Smooth muscle cell of the brain vasculature (primary cell): ENCODE measurements around the gene GPX7.
"Not testable (repeated sequence)": the region's sequence is repeated elsewhere in the genome, so short reads cannot be mapped to it uniquely, and the experiment has no call there.

Source experiments
- DNase-seq: peaks from one replicate; pipeline ENCODE4 v3.0.0-alpha.2; 2012; ENCODE audit warnings: low read depth, low spot score

Gene GPX7

DNA sequence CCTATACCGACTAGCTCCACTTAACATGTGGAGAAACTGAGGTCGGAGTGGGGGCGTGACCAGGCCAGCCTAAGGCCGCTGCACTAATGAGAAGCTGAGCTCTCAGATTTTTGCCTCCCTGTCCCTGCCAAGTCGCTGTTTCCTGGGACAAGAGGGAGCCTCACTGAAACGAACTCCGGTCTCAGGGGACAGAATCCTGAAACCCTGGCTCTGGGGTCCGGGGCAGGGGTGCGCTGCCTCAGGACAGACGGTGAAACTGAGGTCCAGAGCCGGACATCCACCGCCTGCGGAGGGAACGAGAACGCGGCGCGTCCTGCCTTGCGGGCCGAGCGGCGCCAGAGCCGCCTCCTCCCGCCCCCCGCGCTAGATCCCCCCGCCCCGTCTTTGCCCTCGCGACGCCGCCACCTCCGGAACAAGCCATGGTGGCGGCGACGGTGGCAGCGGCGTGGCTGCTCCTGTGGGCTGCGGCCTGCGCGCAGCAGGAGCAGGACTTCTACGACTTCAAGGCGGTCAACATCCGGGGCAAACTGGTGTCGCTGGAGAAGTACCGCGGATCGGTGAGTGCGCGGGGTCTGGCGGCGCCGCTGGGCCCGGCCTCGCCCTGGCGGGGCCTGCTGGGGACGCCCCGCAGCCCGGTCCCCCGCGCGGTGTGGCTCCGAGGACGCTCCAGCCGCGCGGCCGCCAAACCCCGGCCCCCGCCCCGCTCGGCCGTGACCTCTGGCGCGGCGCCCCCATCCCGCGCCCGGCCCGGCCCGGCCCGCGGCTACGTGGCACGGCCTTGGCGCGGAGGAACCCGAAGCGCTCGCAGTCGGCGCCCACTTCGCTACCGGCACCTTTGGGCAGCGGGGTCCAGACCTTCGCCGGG lies at the start of gene GPX7:
GPX7 (plus strand) TSS at position 381 of the 865 bp plus-strand sequence; CDS start at position 420, 39 bp downstream.
- DNase-seq, result no peak

DNA sequence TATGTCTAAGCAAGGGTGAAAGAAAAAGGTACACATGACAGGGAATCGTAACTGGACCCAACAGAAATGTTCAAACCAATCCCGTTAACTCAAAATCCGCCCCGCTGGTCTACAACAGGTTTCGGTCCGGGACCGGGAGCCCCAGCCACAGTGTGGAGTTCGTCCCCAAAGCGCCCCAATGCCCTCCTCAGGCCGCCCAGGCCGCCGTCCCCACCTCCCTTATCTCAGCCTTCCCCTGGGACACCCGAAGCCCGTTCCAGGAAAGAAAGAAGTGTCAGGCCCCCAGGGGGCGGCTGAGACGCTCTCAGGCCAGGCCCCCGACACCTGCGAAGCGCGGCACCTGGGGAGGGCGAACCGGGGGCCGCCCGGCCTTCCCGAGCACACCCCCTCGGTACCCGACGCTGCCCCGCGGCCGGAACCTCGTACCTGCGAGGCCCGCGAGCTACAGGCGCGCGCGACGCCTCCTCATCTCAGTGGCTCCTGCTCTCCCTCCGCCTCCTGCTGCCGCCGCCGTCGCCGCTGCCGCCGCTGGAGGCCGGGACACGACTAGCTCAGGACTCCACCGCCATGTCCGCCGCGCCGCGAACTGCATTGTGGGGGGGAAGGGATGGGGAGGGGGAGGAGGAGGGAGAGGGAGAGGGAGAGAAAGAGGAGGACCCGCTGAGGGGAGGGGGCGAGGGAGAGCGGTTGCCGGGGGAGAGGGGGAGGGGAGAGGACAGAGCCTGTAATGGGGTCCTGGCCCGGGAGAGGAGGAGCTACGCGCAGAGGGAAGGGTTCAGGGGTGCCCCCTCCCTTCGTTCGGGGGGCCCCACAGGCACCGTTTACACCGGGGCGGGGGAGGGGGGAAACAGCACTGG lies 49.4 kb upstream of the GPX7 start, which contains the start of gene TUT4:
TUT4 (minus strand) TSS at position 588 of the 857 bp plus-strand sequence. CDS start 26,812 bp downstream, outside the sequence.
- DNase-seq, result peak; percentile 49

DNA sequence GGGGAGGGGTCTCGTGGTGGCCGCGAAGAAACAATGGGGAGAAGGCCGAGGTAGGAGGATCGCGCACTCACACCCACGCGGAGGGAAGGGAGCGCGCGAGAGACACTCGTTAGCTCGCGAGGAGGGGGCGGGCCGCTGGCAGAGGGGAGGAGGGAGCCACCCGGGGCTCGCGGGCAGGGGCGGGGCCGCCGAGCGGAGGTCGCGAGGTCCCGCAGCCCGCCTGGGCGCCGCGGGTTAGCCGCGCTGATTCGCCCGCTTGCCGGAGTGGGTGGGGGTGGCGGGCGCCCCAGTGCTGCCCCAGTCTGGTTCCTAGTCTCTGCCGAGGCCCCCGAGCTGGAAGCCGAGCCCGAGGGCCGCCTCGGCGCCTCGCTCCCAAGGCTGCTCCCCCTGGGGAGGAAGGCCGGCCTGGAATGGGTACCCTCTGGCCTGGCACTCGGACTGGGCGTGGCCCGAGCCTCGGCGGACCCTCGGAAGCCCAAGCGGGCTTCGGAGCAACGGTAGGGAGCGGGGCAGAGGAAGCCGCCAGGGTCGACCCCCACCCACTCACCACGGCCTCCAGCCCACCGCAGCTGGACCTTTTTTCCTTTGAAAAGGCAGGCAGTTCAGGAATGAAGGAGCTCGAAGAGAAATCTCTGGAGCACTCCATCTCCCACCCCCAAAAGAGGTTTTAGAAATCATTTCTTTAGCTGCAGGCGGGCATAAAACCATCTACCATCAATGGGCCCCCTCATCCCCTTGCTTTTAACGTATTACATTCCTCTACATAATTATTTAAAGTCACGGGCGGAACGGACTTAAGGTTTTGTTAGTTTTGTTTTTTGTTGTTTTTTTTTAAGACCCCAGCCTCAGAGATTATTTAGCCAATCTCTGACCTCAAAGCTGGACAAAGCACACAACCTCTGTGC lies 48.6 kb upstream of the GPX7 start:
- peak; percentile 58 for DNase-seq

DNA sequence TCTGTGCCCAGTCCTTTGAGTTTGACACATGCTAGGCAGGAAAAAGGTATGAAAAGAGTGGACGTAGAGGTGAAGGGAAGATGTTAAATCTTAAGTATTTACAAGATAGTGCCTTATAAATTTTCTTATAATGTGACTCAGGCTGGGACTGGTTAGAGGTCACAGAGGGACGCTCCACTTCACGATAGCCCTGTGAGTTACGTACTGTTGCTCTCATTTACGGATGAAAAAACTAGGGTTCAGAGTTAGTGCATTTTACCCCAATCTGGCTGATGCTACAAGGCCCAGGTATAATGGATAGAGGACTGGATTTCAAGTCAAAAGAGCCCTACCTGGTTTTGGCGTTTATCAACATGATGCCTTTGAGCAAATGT lies 47.9 kb upstream of the GPX7 start:
- no peak for DNase-seq

DNA sequence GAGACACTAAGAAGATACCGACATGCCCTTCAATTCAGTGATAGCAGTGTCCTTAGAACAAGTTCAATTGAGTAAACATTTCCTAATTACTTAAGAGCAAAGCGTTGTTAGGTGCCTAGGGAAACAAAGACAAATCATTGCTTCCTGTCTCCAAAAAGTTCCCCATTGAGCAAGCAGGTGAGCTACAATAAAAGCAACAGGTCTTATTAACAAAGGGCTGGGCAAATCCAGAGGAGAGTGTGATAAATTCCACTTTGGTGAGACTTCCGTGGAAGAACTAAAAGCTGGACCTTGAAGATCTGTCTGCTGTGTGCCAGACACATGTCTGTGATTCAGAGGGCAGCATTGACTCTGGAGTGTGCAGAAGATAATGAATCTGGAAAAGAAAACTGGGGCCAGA lies 47.4 kb upstream of the GPX7 start:
- no peak for DNase-seq

DNA sequence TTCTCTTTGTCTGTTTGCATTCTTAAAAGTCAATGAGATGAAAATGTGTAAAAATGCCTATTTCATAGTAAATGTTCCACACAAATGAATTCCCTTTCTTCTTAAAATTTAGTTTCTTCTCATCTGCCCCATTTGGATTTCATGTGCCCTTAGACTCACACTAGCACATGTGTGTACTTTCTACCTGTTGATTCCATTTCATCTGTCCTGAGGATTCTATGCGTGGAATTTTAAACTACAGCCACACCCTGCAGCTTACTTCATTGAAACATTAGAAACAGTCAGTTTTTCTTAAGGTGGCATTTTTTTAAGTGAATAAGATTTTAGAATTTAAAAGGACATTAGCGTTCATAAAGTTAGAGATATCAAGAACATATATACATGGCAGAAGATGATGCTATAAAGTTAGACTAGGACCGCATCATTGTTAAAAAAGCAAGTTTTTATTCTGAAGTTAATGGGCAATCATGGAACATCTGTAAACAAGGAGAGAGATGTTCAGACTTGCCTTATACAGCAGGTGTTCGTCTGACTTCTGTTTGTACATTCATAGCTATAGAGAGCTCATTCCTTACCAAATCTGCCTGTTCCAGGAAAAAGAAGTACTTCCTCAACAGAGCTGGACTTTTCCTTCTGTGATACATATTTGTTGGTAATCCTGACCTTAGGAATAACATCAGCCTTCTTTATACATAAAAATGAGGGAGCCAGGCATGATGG lies 45.4 kb upstream of the GPX7 start:
- no peak for DNase-seq

DNA sequence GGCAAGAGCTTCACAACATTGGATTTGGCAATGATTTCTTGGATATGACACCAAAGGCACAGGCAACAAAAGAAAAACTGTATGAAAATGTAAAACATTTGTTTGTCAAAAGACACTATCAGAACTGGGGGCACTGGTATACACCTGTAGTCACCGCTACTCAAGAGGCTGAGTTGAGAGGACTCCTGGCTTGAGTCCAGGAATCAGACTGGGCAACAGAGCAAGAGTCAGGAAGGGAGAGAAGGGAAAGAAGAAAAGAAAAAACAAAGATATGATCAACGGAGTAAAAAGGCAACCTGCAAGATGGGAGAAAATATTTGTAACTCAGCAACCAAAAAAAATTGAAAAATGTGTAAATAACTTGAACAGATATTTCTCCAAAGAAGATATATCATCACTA lies 43.2 kb upstream of the GPX7 start:
- DNase-seq, result no peak

DNA sequence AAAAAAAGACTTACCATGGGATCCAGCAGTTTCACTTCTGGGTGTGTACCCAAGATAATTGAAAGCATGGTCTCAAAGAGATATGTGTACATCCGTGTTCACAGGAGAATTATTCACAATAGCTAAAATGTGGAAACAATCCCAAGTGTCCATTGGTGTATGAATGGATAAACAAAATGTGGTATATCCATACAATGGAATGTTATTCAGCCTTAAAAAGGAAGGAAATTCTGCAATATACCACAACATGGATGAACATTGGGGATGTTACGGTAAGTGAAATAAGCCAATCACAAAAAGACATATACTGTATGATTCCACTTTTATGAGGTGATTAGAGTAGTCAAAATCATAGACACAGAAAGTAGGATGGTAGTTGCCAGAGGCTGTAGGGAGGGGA lies 42.3 kb upstream of the GPX7 start:
- DNase-seq, result no peak

DNA sequence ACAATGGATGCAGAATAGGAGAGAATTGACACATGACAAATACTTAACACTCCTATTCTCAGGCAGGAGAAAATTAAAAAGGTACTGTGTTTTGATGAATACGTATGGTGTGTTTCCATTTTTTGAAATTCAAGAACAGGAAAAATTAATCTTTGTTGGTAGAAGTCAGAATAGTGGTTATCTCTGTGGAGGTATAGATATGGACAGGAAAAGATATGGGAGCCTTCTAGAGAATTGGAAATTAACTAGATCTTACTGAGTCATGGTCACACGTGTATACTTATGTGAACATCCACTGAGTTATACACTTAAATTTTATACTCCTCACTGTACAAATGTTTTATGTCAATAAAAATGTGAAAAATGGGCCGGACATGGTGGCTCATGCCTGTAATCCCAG lies 39.4 kb upstream of the GPX7 start:
- DNase-seq, result no peak

DNA sequence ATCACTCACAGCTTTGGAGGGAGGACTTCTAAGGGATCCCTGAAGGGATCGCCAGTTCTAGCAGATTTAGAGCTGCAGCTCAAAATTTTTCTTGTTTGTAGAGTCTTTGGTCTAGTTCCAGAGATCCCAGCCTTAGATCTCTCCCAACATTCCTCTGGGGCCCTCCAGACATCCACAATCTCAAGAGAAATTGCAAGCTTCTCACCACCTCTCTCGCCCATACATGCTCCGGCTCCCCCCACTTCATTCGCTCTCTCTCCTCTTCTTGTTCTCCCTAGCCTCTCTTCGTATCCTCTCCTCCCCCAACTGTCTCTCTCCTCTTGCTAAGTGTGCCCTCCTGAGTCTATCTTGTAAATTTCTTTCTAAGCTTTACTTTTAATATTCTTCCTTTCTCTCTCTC lies 34.2 kb upstream of the GPX7 start:
- DNase-seq, result no peak

DNA sequence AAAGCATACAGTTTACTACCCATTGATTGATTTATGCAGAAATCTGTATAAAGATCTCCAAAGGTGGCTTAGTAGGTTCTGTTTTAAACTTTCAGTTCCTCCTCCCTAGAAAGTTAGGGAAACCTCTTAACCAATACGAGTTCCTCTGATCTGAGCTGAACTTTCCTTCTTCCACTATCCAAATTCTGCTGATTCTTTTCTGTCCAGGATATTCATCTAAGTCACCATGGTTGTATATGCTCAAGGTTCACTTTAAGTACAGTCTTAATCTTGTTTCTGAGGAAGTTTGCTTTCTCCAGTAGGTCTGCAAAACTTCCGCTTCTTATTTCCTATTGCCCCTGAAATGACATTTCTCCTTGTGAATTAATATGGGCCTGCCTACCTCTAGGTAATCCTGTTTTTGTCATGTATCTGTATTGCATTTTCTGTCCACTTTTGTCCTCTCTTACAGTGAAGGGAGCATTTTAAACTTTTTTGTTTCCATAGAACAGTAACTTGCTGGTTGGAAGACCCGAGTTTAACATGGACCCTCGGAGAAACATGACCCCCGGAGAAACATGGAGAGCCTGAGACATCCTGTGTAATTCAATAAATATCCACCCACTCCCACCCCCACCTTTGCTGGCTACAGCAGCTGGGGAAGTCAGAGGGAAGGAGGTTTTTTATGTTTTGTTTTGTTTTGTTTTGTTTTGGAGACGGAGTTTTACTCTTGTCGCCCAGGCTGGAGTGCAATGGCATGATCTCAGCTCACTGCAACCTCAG lies 32.5 kb upstream of the GPX7 start:
- DNase-seq, result no peak

DNA sequence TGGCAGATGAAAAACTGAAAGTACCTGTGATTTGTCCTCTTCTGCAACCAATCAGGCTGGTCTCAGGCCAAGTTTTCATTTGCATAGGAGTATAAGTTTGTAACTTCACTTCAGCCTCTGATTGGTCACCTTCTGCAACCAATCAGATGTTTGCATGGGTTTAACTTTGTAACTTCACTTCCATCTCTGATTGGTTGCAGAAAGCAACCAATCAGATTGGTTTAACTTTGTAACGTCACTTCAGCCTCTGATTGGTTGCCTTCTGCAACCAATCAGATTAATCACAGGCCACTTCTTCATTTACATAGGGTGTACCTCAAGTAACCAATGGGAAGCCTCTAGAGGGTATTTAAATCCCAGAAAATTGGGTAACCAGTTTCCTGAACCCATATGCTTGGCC lies 30.4 kb upstream of the GPX7 start:
- no peak for DNase-seq

DNA sequence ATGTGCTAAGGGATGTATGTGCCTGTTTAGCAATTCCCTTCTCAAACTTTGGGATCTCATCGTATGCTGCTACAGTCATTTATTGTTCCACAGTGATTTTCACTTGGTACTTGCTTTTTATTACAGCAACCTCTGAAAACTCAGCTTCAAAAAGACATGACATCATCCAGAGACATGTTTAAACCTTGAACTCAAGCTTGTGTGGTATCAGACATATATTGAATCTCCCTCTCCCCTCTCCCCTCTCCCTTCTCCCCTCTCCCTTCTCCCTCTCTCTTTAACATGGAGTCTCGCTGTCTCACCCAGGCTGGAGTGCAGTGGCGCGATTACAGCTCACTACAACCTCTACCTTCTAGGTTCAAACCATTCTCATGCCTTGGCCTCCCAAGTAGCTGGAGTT lies 29.8 kb upstream of the GPX7 start:
- DNase-seq, result no peak

DNA sequence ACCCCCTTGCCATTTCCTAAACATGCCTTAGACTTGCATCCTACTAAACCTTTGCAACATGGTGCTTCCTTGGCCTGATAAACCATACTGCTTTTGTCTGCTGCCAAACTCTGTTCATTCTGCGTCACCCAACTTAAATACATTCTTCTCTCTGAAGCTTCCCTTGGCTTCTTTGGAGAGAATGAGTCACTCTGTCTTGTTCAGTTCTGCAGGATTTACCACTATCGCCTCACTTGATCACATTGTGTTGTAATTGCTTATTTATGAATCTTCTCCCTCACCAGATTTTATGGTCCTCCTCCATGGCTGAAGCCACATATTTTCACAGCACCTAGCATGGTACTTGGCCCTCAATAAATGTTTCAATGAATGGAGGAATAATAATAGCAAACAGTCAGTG lies 27.6 kb upstream of the GPX7 start:
- DNase-seq, result no peak

DNA sequence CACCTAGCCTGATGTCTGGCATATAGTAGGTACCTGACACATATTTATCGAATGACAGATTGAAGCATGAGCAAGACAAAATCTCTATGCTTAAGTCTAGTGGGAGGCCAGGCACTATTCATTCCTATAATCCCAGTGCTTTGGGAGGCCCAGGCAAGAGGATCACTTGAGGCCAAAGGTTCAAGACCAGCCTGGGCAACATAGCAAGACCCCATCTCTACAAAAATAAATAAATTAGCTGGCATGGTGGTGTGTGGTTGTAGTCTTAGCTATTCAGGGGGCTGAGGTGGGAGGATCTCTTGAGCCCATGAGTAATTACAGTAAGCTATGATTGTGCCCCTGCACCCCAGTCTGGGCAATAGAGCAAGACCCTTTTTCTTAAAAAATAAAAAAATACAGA lies 26.1 kb upstream of the GPX7 start:
- no peak for DNase-seq

DNA sequence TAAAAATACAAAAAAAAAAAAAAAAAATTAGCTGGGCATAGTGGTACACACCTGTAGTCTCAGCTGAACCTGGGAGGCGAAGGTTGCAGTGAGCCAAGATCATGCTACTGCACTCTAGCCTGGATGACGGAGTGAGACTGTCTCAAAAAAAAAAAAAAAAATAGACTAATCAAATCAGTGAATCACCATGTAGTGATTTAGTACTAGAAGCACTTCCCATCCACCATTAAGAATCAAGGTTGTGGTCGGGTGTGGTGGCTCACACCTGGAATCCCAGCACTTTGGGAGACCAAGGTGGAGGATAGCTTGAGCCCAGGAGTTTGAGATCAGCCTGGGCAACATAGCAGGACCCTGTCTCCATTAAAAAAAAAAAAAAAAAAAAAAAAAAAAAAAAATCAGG lies 24.1 kb upstream of the GPX7 start:
- DNase-seq, result not testable (repeated sequence)

DNA sequence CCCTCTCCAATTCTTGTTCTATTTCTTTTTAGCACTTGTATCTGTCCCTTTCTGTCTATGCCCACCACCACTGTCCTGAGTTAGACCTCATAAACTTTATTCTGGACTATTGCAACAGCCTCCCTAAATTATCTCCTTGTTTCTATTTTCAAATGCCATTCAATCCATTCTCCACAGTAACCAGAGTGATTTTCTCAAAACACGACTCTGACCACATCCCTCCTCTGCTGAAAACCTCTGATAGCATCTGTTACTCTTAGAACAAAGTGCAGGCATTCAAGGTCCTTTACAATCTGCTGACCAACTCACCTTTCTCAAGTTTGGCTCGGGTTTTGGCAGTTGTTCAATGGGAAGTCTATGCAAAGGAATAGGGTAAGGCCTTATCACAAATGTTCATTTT lies 22.8 kb upstream of the GPX7 start:
- no peak for DNase-seq

DNA sequence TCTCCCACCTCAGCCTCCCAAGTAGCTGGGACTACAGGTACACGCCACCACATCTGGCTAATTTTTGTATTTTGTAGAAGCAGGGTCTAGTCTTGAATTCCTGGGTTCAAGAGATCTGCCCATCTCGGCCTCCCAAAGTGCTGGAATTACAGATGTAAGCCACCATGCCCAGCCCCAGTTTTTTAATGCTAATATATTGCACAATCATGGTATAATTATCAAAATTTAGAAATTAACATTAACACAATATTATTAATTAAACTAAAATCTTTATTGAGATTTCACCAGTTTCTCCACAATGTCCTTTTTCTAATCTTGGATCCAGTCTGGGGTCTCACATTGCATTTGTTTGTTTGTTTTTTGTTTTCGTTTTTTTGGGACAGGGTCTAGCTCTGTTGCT lies 21.9 kb upstream of the GPX7 start:
- DNase-seq, result no peak

DNA sequence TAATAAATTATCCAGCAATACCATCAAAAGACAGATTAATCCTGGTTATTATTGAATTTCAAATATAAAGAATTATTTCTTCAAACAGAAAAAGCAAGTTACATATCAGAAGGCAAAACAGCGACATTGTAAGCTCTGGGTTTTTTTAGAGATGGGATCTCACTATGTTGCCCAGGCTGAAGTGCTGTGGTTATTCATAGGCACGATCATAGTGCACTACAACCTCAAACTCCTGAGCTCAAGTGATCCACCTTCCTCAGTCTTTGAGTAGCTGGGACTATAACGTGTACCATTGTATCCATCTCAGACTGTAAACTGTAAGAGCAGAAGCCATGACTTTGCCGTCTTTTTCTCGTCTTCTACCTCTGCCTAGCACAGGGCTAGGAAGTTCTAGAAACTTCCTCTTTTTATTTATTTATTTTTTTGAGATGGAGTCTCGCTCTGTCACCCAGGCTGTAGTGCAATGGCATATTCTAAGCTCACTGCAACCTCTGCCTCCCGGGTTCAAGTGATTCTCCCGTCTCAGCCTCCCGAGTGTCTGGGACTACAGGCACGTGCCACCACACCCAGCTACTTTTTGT lies 20.0 kb upstream of the GPX7 start:
- DNase-seq, result no peak

DNA sequence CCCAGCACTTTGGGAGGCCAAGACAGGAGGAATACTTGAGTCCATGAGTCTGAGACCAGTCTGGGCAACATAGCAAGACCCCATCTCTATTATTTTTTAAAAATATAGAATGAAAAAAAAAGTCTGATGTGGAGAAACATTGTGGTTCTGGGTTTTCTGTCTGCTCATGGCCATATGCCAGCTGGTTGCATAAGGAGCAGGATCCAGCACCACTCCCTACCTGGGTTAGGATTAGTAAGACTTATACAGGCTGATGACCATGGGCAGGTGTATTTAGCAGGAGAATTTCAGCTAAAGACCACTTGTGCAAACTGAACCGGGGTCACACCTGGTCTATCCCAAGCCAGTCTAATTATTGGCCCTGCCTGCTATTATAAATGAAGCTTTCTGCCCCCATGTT lies 16.7 kb upstream of the GPX7 start:
- no peak for DNase-seq
